Fibroblast of peridontal ligament (primary cell): ENCODE data around the gene ARL2.

Source experiments
- DNase-seq: peaks from one replicate; pipeline ENCODE4 v3.0.0-alpha.2; 2010; ENCODE audit errors: extremely low read depth

Gene ARL2

GRCh38 chr11:65045728-65046127 lies 31.8 kb downstream of the ARL2 start:
- no peak for DNase-seq

GRCh38 chr11:65047581-65048422 lies 33.8 kb downstream of the ARL2 start:
- DNase-seq = no peak

GRCh38 chr11:65051398-65051858 lies 37.5 kb downstream of the ARL2 start:
- DNase-seq = no peak

GRCh38 chr11:65053827-65054508 lies 40.0 kb downstream of the ARL2 start:
- no peak for DNase-seq

- no peak for DNase-seq
Measured at GRCh38 chr11:65055538-65055937, 41.6 kb downstream of the ARL2 start.

GRCh38 chr11:65056999-65057398 lies 43.0 kb downstream of the ARL2 start:
- DNase-seq = no peak

GRCh38 chr11:65057526-65057925 lies 43.6 kb downstream of the ARL2 start:
- no peak for DNase-seq

- no peak for DNase-seq
Measured at GRCh38 chr11:65058012-65058411, 44.1 kb downstream of the ARL2 start.

- DNase-seq = no peak
Measured at GRCh38 chr11:65058419-65059054, 44.6 kb downstream of the ARL2 start, which contains the start of gene NAALADL1. Gene NAALADL1, minus strand, starts transcription at chr11:65058553. Its CDS starts 32 bp downstream, at chr11:65058521.

- DNase-seq = no peak
Measured at GRCh38 chr11:65059523-65059922, 45.6 kb downstream of the ARL2 start.

- DNase-seq = no peak
Measured at GRCh38 chr11:65059959-65060824, 46.2 kb downstream of the ARL2 start.

GRCh38 chr11:65060913-65061408 lies 47.0 kb downstream of the ARL2 start:
- peak; percentile 9 for DNase-seq

GRCh38 chr11:65063532-65063931 lies 49.6 kb downstream of the ARL2 start:
- no peak for DNase-seq

- no peak for DNase-seq
Measured at GRCh38 chr11:65064847-65065240, 50.9 kb downstream of the ARL2 start.

GRCh38 chr11:65065851-65066250 lies 51.9 kb downstream of the ARL2 start:
- no peak for DNase-seq

- DNase-seq = no peak
Measured at GRCh38 chr11:65066315-65066714, 52.4 kb downstream of the ARL2 start.

- DNase-seq = no peak
Measured at GRCh38 chr11:65066805-65067291, 52.9 kb downstream of the ARL2 start.

- DNase-seq = no peak
Measured at GRCh38 chr11:65067446-65067845, 53.5 kb downstream of the ARL2 start.

- DNase-seq = no peak
Measured at GRCh38 chr11:65069217-65069616, 55.3 kb downstream of the ARL2 start.
